GM23338 (cell line): ENCODE measurements around the gene MIB2. TPM values are rescaled to one million over a fixed set of nuclear protein-coding genes. Genes with fewer than 3 reads are reported as not detected.

ENCODE experiments used
- ATAC-seq: fragments of 200-7000 bp; cut with Tn5 transposase; 3 replicates; pipeline ENCODE4 v1.9.1; 2020
- DNase-seq: peaks from one replicate; pipeline ENCODE4 v3.0.0-alpha.2; 2015; ENCODE audit warnings: low spot score
- H2AFZ ChIP-seq: fragments of 200-600 bp; sonication (generic); 2 replicates; pipeline ENCODE4 v1.8.0; 2016; ENCODE audit warnings: antibody characterized with exemption, mild to moderate bottlenecking, moderate library complexity
- H3F3A ChIP-seq: fragments of 200-600 bp; sonication (generic); replicated peaks from 2 replicates; pipeline ENCODE4 v1.8.0; 2017; ENCODE audit warnings: antibody characterized with exemption, mixed run types, low read depth
- H3K27ac ChIP-seq: fragments of 200-600 bp; sonication (generic); 2 replicates; pipeline ENCODE4 v1.6.1; 2016; ENCODE audit warnings: low read depth
- H3K27me3 ChIP-seq: fragments of 200-600 bp; sonication (generic); 2 replicates; pipeline ENCODE4 v1.8.0; 2016; ENCODE audit warnings: mild to moderate bottlenecking, mixed run types, moderate library complexity; ENCODE audit not compliant: insufficient read depth
- H3K36me3 ChIP-seq: fragments of 200-600 bp; sonication (generic); 2 replicates; pipeline ENCODE4 v1.8.0; 2016; ENCODE audit warnings: mild to moderate bottlenecking; ENCODE audit not compliant: insufficient read depth
- H3K4me1 ChIP-seq: fragments of 200-600 bp; sonication (generic); 2 replicates; pipeline ENCODE4 v1.8.0; 2016; ENCODE audit warnings: mild to moderate bottlenecking, moderate library complexity; ENCODE audit not compliant: insufficient read depth
- H3K4me2 ChIP-seq: fragments of 200-600 bp; sonication (generic); 2 replicates; pipeline ENCODE4 v1.7.1; 2017; ENCODE audit warnings: mixed run types
- H3K4me3 ChIP-seq: fragments of 200-600 bp; sonication (generic); 2 replicates; pipeline ENCODE4 v1.6.1; 2016; ENCODE audit warnings: mixed run types
- H3K79me2 ChIP-seq: fragments of 200-600 bp; sonication (generic); replicated peaks from 2 replicates; pipeline ENCODE4 v1.8.0; 2017; ENCODE audit warnings: mild to moderate bottlenecking; ENCODE audit not compliant: insufficient read depth
- H3K9me2 ChIP-seq: fragments of 200-600 bp; sonication (generic); 2 replicates; pipeline ENCODE4 v1.8.0; 2017; ENCODE audit not compliant: insufficient read depth
- H4K20me1 ChIP-seq: fragments of 200-600 bp; sonication (generic); replicated peaks from 2 replicates; pipeline ENCODE4 v1.8.0; 2017; ENCODE audit warnings: mild to moderate bottlenecking; ENCODE audit not compliant: insufficient read depth
- H3K27ac Mint-ChIP-seq: 2 replicates; pipeline ENCODE4 v1.8.0; 2020; ENCODE audit warnings: inconsistent platforms, mild to moderate bottlenecking, moderate library complexity, mixed read lengths
- H3K27me3 Mint-ChIP-seq: 3 replicates; pipeline ENCODE4 v1.8.0; 2022; ENCODE audit warnings: low read depth, mild to moderate bottlenecking, moderate library complexity, mixed read lengths, inconsistent platforms; ENCODE audit not compliant: insufficient read depth, poor library complexity
- H3K36me3 Mint-ChIP-seq: 3 replicates; pipeline ENCODE4 v1.8.0; 2021; ENCODE audit warnings: low read depth, mild to moderate bottlenecking, inconsistent platforms, moderate library complexity, mixed read lengths
- H3K4me1 Mint-ChIP-seq: 3 replicates; pipeline ENCODE4 v1.8.0; 2020; ENCODE audit warnings: mild to moderate bottlenecking, inconsistent platforms, mixed read lengths
- H3K4me3 Mint-ChIP-seq: 3 replicates; pipeline ENCODE4 v1.8.0; 2021; ENCODE audit warnings: moderate library complexity, mild to moderate bottlenecking, inconsistent platforms, mixed read lengths
- H3K9me3 Mint-ChIP-seq: 3 replicates; pipeline ENCODE4 v1.8.0; 2020; ENCODE audit warnings: moderate library complexity, mild to moderate bottlenecking, inconsistent platforms, mixed read lengths
- CREB1 ChIP-seq: fragments of 250-450 bp; sonication (Bioruptor Pico); IDR thresholded peaks from 2 replicates; pipeline ENCODE4 v1.5.0; 2020; ENCODE audit warnings: low read depth, mild to moderate bottlenecking, moderate library complexity
- CTCF ChIP-seq, 2 experiments: fragments of 200-600 bp in 1 of 2; sonication (generic) in 1 of 2; conservative IDR thresholded peaks; 2 replicates each; pipeline versions ENCODE4 v1.5.1 to v1.6.1; 2016 to 2017; ENCODE audit warnings: antibody characterized with exemption in 2 of 2, low read depth in 2 of 2, mild to moderate bottlenecking in 2 of 2, moderate library complexity in 1 of 2
- ETS1 ChIP-seq: IDR thresholded peaks from 2 replicates; pipeline ENCODE4 v1.6.1; 2016; ENCODE audit warnings: antibody characterized with exemption
- EZH2 ChIP-seq: fragments of 200-600 bp; sonication (generic); IDR thresholded peaks from one replicate; pipeline ENCODE4 v1.8.0; 2017; ENCODE audit warnings: antibody characterized with exemption, mild to moderate bottlenecking, low read depth; ENCODE audit not compliant: unreplicated experiment
- EZH2phosphoT487 ChIP-seq: fragments of 200-600 bp; sonication (generic); IDR thresholded peaks from one replicate; pipeline ENCODE4 v1.8.1; 2018; ENCODE audit warnings: antibody characterized with exemption; ENCODE audit not compliant: unreplicated experiment
- JUNB ChIP-seq: IDR thresholded peaks from one replicate; pipeline ENCODE4 v1.6.1; 2016; ENCODE audit warnings: antibody characterized with exemption; ENCODE audit not compliant: unreplicated experiment
- REST ChIP-seq: IDR thresholded peaks from one replicate; pipeline ENCODE4 v1.6.1; 2018; ENCODE audit warnings: antibody characterized with exemption; ENCODE audit not compliant: unreplicated experiment
- STAT1 ChIP-seq: IDR thresholded peaks from one replicate; pipeline ENCODE4 v1.6.1; 2016; ENCODE audit warnings: antibody characterized with exemption; ENCODE audit not compliant: unreplicated experiment
- ZNF114 ChIP-seq: fragments of 250-450 bp; sonication (Bioruptor Pico); IDR thresholded peaks from 2 replicates; pipeline ENCODE4 v1.5.0; 2020; ENCODE audit warnings: mild to moderate bottlenecking, moderate library complexity
- ZNF331 ChIP-seq: fragments of 250-450 bp; sonication (Bioruptor Pico); IDR thresholded peaks from 2 replicates; pipeline ENCODE4 v1.5.0; 2020; ENCODE audit warnings: low read depth, mild to moderate bottlenecking, moderate library complexity
- ZNF462 ChIP-seq: fragments of 250-450 bp; sonication (Bioruptor Pico); IDR thresholded peaks from 2 replicates; pipeline ENCODE4 v1.5.0; 2020; ENCODE audit warnings: mild to moderate bottlenecking, moderate library complexity
- polyA plus RNA-seq: library from polyadenylated mRNA; unstranded; fragments of >200 nt; fragmentation: Nextera tagmentation; extraction: Ambion mirVana; gene quantifications from 2 replicates; pipeline ENCODE4 v1.2.1, GENCODE V29; 2016
- total RNA-seq: library from RNA; depleted of rRNA; stranded (reverse); fragments of >200 nt; shearing (Covaris generic); gene quantifications from 2 replicates; pipeline ENCODE4 v1.2.3, GENCODE V29; 2014

The MIB2 gene
- total and polyA plus RNA-seq, 2 experiments from 2014 or later: 82.6 to 104 TPM

GRCh38 chr1:1610796-1611195, 4.5 kb upstream of the MIB2 start:
- no peak for TF ChIP-seq ETS1
- no peak for TF ChIP-seq EZH2phosphoT487
- no peak for TF ChIP-seq EZH2
- TF ChIP-seq ZNF331 (CRISPR knock-in tag): no peak
- TF ChIP-seq CREB1 (CRISPR knock-in tag): no peak
- no peak for TF ChIP-seq JUNB
- TF ChIP-seq REST: no peak
- TF ChIP-seq CTCF (conservative IDR thresholded peaks at IDR 0.05; ENCODE audit: low read depth in 2 of 2): no peak
- TF ChIP-seq ZNF114 (CRISPR knock-in tag): no peak
- no peak for TF ChIP-seq ZNF462 (CRISPR knock-in tag)
- TF ChIP-seq STAT1: no peak
- Histone ChIP-seq H3K9me2 (no peaks in the 10 kb centered on the region), H3K36me3 (no peaks in the 10 kb centered on the region), H4K20me1 (peaks cover 5% of the 10 kb centered on the region; the same call in 1 of the 2 replicates), H3K79me2 (peaks cover 16% of the 10 kb centered on the region; the same call in 1 of the 2 replicates), H3K4me3 (no peak overlapping the region), H3K27ac (no peak overlapping the region), H3K27me3 (no peaks in the 10 kb centered on the region), H2AFZ (no peak overlapping the region), H3K4me1 (0 out of 2 replicates have a peak, but pooled peaks cover 6% of the 10 kb centered on the region), H3F3A (0 out of 2 replicates have a peak, but pooled peaks cover 11% of the 10 kb centered on the region), H3K4me2 (no peak overlapping the region)
- no peak for ATAC-seq
- Mint-ChIP-seq H3K27ac (no peak overlapping the region), H3K4me3 (no peak overlapping the region), H3K36me3 (peaks cover 2% of the 10 kb centered on the region; the same call in 2 of the 3 replicates), H3K9me3 (no peaks in the 10 kb centered on the region), H3K27me3 (peaks cover 8% of the 10 kb centered on the region), H3K4me1 (peaks cover 19% of the 10 kb centered on the region)
- DNase-seq: no peak
